HG02571 (cell line): ENCODE data around the gene ITGB2.

Source experiments
- ATAC-seq: cut with Tn5 transposase; IDR thresholded peaks from one replicate; pipeline ENCODE4 v1.9.1; 2021; ENCODE audit warnings: mild to moderate bottlenecking, moderate library complexity; ENCODE audit not compliant: unreplicated experiment

The ITGB2 gene

DNA sequence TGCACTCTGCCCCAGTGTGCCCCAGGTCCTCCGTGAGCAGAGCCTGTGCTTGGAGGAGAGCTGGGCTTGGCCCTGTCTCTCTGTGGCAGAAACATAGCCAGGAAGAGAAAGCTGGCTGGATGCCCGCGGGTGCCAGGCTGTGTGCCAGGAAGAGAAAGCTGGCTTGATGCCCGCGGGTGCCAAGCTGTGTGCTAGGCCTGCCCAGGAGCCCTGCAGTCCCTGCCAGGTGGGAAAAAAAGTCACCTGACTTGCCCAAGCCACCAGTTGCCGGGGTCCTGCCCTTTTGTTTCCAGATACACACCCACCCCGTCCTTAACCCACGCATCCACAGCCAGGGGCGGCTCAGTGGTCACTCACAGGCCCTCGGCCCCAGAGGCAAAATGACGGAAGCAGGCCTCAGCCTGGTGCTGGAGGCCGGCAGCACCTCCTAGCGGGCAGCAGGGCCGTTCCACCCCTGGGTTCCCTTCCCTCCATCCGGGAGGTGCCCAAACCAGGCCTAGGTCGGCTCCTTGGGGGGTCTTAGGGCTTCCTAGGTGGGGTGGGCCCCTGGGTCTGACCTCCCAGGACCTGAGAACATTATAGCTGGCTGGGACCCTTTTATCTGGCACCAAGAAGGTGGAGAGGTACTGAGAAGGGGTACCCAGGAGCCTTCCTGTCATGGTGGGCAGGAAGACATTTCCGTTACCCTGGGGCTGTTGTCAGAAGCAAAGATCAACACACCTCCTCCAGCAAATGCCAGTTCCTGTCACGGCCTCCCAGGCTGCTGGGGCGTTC is 9.1 kb downstream of the ITGB2 start:
- ATAC-seq = no peak

DNA sequence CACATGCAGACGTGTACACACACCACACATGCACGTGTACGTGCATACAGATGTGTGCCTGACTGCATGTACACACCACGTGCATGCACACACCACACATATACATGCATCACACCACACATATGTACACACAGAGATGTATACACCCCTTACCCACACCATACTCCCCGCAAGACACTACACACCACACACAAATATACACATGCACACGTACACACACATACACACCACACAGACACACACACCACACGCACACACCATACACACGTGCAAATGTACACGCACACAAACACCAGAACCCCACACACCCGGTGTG is 9.7 kb downstream of the ITGB2 start:
- no peak for ATAC-seq

DNA sequence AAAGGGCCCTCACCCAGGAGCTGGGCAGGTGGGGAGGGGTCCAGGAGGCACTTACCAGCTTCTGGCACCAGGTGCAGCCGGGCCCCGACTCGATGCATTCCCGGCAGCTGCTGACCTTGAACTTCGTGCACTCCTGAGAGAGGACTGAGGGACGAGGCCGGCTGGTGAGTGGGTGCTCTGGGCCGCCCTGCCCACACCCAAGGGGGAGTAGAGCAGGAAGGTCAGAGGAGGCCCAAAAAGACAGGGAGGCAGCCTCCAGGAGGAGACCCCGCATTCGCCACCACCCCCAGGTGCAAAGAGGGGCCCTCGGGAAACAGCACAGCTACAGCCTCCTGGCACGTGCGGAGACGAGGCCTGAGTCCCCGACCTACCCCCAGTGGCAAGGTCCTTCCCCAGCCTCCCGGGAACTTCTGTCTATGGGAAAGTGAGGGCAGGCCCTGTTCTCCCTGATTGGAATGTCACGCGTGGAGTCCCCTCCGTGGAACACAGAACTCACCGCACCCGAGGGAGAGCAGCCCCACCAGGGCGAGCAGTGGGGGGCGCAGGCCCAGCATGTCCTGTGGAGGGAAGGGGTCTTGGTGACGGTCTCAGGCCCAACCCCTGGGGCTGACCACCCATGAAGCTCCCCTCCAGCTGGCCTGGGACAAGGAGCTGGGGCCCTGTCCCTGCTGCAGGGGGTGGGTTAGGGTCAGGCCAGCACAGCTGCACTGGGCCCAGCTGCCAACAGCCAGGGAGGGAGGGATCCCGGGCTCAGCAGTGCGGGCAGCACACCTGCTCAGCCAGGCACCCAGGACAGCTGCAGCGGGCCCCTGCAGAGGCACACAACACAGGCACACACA is 10.3 kb downstream of the ITGB2 start:
- no peak for ATAC-seq

DNA sequence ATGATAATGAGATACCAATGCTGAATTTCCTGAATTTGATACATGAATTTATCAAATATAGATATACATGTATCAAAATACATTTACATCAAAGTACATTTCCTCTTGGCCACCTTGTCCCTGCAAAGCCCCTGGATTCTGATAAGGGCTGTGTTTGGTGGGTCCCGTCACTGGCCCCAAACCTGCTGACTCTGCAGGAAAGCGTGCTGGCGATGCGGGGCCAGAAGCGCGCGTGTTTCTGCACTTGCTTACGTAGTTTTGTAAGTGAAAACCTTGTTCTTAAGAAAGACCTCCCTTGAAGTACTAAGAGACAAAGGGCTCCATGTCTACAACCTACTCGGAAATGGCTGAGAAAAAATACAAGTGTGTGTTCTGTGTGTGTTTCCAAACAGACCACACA is 11.0 kb downstream of the ITGB2 start:
- no peak for ATAC-seq

DNA sequence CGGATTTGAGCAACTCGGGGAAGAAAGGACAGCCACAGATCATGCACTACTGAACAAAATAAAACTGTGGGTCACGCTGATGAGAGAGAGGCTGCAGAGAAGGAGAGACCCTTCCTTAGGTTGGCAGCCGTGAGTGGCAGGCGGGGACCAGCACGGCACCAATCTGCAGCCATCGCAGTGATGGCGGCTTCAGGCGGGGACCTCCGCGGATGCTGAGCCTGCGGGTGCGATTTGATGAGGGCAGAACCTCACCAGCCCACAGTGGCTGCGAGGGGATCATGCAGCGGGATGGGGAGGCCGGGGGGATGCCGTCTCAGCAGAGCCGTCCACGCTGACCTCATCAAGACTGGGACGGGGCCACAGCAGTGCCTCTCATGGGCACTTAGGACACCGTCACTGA is 11.8 kb downstream of the ITGB2 start:
- no peak for ATAC-seq

DNA sequence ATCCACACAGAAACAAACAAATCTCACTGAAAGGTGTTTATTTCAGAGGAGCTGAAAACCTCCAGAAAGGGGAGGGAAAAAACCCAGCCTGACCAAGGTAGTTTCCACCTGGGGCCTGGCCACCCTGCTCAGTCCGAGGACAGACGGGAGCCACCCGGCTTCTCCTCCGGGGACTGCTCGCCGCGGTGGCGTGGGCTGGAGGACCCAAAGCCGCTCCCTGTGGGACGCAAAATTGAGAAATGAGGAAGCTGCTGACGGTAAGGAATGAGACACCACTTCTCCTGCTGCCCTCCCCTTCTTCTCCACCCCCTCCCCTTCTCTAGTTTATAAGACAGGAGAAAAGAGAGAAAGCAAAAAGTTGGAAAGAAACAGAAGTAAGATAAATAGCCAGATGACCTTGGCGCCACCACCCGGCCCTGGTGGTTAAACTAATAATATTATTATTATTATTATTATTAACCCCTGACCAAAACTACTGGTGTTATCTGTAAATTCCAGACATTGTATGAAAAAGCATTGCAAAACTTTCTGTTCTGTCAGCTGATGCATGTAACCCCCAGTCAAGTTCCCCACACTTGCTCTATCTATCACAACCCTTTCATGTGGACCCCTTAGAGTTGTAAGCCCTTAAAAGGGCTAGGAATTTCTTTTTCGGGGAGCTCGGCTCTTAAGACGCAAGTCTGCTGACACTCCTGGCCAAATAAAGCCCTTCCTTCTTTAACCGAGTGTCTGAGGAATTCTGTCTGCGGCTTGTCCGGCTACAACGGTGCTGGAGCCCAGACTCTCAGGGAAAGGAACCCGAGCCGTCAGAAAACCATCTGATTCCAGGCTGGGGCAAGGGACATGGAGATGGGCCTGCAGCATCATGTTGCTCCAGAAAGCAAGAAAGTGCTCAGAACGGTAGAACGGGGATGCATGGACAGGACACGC is 12.5 kb downstream of the ITGB2 start:
- no peak for ATAC-seq

DNA sequence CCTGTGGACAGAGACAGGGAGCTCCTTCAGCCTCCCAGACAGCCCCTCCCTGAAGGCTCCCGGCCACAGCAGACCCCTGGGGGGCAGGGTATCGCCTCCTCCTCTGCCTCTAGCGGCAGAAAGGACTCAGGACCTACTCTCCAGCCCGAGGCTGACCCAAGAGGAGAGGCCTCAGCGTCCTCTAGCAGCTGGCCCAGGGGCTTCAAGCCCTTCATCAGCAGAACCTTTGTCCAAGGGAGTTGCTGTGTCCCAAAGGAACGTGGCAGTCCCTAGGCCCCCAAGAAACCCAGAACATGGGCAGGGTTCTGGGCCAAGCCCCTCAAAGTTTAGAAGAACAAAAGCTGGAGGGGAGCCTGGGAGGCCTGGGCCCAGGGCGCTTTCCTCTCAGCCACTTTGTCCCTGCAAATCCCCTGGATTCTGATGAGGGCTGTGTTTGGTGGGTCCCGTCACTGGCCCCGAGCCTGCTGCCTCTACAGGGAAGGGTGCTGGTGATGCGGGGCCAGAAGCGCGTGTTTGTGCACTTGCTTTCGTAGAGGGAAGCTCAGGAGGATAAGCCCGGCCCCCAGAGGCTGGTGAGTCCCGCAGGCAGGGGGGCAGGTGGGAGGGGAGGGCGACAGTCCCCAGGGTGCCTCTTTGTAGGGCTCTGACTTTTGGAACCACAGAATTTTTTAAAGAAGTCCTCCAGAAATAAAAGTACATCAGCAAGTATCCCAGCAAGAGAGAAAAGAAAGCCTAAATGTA is 13.3 kb downstream of the ITGB2 start:
- ATAC-seq = no peak

DNA sequence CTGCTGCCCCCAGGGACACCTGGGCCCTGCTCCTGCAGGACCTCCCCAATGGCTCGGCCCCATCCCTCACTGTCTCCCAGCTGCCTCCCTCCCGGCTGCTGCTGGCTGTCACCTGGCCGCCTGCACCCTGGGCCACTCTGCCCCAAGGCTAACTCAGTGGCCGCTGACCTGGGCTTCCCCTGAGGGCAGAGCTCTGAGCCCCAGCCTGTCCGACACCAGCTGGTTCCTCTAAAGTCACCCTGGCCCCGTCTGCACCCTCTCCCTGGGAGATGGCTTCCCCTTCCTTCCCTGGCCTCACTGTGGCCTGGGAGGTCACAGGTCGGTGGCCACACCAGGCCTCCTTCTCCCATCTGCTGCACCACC is 15.0 kb downstream of the ITGB2 start:
- no peak for ATAC-seq

DNA sequence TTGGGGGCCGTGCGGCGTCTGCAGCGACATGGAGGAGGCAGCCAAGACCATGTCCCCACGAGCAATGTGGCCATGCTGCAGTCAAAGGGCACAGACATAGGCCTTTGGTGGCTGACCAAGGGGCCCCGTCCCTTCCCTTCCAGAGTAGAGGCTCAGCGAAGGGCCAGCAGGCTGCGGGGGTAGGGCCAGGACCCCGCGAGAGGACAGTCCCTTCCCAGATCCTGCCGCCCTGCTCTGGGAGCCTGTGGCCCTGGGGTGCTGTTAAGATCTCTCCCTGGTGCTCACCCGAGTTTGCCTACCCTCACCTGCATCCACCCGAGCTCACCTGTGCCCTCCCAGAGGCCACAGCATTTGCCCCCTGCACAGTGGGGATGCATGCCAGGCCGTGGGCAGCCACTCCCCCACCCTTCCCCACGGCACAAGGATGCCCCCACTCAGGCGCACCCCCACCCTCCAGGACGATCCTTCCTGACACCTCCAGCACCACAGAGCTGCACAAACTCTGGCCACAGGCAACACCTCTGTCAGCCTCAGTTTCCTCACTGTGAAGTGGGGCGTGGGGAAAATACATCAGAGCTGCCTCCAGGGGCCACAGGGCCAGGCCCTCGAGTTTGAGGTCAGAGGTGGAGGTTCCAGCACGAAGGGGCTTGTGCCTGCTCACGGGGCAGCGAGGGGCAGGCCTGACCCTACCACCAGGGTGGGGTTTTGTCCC is 15.5 kb downstream of the ITGB2 start:
- ATAC-seq = no peak

DNA sequence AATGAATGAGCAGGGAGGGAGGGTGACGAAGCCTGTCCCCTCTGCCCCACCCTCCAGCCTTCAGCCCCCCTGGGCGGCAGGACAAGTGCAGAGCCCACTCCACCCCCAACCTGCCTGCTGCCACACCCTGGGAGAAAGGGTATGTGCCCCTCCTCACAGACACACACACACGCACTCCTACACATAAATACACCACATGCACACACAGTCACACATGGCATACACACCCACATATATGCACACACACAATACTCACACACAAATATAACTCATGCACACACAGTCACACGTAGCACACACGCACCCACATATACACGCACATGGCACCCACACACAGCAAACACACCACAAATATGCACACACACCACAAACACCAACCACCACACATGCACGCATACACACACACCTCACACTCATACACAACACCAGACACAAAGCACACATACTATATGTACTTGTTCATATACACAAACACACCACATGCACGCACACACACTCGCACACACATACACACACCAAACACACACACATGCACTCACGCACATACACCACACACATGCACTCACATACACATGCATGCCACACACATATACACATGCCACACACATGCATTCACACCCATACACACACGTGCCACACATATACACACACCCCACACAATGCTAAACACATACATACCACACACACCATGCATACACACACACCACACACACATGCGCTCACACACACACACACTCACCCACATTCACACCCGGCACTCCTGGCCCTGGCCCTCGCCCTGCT is 16.4 kb downstream of the ITGB2 start:
- ATAC-seq = no peak

DNA sequence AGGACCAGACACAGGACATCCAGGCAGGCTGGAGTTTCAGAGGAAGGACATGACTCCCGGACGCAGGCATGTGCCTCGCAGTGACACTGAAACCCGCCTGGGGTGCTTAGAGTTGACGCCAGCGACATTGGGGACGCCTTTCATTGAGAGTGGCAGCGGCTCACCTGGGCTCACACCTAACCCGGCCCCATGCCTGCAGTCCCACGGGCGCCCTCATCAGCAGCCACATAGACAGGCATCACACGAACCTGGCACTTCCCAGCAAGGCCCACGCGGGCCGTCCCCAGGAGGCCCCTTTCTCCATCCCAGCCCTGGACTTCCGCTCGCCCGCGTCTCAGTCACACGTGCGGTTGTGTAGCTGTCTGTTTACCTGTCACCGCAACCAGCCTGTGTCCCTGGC is 17.0 kb downstream of the ITGB2 start:
- ATAC-seq = no peak

DNA sequence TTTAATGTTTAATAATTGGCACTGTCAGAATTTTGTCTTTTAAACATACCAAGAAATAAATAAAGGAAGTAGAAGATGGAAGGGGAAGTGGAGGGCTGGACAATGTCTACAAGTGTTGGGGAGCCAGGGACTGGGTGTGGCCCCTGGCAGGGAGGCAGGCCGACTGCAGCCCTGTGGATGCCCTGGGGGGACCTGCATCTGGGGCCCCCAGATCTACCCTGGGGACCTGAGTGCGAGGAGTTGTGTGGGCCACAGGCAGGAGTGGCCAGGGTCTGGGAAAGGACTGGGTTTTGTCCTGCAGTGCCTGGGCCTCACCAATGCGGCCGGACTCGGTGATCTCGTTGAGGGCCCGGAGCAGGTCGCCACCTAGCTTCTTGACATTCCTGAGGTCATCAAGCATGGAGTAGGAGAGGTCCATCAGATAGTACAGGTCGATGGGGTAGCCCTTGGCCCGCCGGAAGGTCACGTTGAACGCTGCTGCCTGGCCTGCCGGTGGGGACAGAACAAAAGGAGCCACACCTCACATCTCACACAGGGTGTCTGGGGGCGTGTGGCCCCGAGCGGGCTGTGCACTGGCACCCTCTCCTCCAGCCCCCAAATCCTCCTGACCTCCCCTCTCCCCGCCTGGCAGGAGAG is 17.5 kb downstream of the ITGB2 start:
- no peak for ATAC-seq

DNA sequence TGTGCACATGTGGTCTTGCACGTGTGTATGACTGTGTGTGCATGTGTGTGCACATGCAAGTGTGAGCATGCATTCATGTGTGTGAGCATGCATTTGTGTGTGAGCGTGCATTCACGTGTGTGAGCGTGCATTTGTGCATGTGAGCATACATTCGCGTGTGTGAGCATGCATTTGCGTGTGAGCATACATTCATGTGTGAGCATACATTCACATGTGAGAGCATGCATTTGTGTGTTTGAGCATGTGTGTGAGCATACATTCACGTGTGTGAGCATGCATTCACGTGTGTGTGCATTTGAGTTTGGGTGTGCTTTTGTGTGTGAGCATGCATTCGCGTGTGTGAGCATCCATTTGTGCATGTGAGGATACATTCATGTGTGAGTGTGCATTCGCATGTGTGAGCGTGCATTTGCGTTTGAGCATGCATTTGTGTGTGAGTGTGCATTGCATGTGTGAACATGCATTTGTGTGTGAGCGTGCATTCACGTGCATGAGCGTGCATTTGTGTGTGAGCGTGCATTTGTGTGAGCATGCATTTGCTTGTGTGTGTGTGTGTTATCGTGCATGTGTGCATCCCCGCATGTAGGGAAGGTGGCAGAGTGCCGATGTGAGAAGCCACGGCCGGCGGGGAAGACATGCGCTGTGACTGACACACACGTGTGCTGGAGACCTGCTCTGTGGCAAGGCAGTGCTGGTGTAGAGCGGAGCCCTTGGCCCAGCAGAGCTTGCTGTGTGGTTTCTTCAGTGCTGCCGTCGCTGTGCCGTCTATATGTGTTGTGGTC is 18.2 kb downstream of the ITGB2 start:
- ATAC-seq = no peak

DNA sequence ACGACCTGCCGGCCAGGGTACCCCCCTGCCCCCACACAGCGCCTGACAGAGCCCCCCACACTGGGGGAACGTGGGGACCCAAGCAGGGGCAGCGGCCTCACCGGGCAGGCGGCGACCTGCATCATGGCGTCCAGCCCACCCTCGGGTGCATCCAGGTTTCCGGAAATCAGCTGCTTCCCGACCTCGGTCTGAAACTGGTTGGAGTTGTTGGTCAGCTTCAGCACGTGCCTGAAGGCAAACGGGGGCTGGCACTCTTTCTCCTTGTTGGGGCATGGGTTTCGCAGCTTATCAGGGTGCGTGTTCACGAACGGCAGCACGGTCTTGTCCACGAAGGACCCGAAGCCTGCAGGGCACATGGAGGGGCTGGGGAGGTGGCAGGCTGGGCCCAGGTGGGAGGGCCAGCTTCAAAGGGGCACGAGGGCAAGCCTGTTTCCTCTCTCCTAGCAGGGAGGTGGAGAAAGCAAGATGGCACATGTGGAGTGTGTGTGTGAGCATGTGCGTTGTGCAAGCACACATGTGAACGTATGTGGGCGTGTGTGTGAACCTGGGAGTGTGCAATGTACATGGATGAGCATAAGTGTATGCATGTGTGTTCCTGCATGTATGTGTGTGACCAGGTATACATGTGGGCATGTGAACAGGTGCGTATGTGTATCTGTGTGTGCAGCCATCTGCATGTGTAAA is 19.2 kb downstream of the ITGB2 start:
- ATAC-seq = no peak

DNA sequence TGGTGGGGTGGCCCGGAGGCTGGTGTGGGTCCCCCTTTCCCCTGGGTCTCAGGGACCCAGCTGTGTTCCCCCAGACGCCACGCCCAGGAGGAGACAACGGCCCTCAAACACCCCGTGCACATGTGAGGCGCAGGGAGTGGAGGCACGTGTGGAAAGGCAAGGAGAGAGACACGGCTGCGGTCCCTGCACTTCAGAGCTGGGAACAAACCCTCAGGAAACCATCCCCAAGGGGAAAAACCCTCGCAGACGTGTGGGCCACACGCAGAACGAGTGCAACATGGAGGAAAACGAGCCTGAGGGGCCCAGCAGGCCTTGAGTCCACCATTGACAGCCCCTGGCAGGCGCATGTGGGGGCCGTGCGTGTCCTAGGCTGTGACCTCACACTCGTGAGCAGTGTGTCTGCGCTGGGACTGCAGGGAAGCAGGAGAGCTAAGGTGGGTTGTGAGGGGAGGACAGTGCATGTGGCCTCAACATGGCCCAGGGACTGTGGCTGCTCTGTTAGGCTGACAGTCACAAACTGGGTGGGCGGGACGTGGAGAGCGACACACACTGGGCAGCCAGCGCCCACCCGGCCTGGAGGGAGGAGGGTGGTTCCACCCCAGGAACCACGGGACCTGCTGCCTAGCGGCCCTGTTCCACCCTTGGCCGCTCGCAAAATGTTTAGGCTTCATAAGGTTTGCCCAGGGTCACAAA is 20.0 kb downstream of the ITGB2 start:
- ATAC-seq = no peak

DNA sequence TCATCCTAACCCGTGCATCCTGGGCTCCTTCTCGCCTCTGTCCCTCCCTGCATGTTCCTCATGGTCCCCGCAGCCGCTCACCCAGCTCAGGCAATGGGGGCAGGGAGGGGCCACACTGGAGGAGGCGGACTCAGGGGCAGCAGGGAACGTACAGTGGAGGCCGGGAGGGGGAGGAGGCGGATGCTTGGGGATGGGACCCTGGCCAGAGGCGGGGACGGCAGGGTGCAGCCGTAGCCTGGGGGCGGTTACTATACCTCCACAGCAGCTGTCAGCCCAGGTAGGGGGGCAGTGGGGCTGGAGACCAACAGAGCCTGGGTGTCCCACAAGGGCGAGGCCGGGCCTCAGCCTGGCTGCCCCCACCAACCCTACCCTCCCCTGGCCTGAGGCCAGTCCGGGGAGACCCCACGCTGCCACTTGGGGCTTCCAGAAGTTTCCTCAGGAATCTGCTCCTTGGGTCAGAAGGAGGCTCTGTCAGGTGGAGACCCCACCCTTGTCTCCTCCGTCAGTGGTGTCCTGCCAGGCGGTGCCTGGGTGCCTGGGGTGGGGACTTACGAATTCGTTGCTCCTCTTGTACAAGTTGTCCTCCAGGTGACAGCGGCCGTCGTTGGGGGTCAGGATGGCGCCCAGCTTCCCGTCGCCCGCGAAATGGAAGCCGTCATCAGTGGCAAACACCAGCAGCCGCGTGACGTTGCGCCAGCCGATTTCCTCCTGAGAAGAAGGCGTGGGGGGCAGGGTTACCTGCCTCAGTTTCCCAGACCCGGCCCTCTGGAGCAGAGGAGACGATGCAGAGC is 20.7 kb downstream of the ITGB2 start:
- ATAC-seq = no peak
